HL-60/S4 treated with retinoic acid at 250 ng/mL for 4 days and 3 days (cell line): ENCODE data around the gene CACNA2D2.

ENCODE experiments used
- in situ Hi-C: fragments of 300-500 bp; cut with MboI; formaldehyde crosslinking; loops from 2 replicates; pipeline ENCODE4 v1.7.0; 2022; ENCODE audit warnings: low sequenced_read_pairs

Gene CACNA2D2

DNA sequence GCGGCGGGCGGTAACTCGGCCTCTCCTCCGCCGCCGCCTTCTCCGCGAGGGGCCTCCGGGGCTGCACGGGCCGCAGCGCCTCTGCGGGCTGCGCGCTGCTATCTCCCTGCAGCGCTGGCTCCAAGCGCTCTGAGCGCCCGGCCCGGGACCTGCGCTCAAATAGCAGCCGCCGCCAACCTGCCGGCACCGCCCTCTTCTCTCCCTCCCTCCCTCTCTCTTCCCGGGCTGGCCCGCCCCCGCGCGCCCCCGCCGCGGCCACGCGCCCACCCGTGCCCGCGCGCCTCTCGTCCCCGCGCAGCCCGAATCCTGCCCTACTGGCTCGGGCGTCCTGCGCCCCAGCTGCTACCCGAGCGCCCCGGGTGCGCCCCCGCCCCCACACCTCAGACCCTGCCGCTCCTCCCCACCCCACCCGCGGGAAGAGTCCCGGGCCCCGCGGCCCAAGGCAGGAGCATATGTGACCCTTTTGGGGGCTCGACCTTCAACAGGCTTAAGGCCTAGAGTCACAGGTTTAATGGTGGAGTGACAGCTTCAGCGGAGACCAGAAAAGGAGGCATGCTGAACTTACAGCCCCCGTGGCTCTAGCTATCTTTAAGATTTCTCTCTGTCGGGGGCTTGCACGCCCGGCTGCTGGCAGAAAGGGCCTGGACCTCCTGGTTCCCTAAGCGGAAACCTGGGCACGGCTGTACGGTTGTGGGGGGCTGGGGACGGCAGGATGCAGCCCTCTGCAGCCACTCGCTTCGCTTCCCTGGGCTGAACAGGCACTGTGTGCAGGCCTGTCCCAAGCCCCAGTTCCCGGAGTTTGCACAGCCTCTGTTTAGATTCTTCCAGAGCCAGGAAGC, at the start of gene CACNA2D2:
Gene CACNA2D2, minus strand, starts transcription at position 131 of the 839 bp plus-strand sequence. CDS start 211 bp downstream, outside the sequence.
- in situ Hi-C loops, result no loop called here

DNA sequence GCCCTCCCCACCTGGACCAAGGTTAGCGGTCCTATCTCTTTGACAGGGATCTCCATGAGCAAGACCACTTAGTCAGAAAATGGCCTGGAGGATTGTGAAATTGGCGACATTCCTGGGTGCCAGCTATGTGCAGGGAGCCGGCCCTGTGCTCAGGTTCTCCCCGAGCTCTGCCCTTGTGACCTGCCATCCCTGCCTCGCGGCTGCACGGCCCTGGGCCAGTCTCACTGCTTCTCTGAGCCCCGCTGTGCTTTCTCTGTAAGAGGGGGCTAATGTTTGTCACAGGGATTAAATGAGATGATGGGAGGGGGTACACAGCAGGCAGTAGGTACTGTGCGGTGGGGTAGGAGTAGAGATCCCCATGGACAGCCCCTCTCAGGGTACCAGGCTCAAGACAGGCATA, 49.2 kb upstream of the CACNA2D2 start:
- in situ Hi-C loops, result no loop called here

DNA sequence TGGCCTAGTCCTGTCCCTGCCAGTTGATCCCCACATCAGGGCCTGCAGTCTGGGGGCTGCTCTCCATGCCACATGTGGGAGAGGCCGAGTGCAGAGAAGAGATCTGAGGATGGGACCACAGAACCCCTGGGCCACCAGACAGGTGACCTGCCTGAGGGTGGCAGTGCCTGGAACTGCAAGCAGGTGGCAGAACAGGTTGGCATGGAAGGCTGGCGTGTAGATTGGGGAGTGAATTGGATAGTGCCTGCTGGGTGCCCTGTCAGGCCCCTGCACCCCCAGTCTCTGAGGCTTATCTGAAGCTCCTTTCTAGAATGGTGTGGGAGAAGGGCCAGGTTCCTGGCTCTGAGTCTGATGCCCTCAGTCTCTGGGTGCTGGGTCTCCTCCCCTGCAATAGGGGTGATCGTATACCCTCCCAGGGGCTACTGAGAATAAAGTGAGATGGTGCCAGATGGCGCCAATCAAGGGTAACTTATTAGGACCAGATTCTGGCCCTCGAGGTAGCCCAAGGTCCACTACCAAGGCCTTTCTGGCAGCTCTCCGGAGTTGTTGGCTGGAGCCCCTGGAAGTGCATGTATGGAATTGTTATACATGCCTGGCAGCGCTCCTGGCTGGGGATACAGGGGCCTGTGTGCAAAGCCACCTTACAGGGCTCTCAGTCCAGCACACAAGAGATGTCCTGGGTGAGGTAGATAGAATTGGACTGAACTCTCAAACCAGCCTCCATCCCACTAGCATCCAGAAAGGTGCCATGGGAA, 48.4 kb upstream of the CACNA2D2 start:
- in situ Hi-C loops, result no loop called here

DNA sequence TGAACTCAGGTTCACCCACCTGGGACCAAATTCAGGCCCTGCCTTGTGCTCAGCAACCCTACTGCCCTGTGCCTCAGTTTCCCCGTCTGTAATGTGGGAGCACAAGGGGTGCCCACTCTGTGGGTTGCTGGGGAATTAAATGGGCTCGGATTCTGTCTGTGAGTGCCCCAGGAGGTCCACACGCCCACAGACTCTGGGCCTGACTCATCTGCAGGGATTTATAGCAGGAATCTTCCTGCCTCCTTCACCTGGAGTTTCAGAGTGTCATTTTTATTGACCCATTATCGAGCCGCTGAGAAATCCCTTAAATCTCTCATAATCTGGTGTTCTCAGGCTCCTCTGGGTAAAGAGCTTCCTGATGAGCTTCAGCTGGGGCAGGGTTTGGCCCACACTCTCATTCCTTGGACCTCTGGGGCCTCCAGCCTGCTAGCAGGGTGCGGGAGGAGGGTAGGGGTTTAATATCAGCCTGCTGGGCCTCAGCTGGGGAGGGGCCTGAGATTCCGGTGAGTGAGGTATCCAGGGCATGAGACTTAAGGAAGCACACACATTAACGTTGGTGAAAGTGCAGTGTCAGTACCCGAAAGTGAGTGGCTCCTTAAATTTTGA, 47.7 kb upstream of the CACNA2D2 start:
- in situ Hi-C loops, result no loop called here

DNA sequence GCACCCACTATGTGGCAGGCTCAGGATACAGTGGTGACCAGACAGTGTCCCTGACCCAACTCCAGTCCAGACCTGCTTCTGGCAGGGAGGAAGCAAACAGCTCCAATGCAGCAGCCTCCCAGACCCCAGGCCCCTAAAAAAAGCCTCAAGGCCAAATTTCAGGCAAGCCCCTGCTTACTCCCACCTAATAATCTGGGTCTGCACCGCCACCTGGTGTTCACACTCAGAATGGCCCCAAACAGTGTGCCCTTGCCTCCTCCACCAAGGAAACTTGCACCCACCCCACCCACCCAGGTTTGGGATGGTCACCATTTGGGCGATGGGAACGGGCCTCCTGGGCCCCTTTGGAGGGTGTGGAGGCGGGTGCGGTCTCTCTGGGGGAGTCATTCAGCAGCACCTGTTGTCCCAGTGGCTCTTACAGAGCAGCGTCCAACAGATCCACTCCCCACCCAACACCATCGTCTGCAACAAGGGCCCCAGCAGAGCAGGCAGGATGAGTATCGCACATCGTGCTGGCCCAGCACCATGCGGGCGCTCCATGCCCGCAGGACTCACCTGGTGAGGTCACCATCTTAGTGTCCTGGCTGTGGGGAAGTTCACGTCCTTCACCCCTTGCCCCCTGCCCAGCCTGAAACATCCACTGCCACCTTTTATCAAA, 46.8 kb upstream of the CACNA2D2 start:
- in situ Hi-C loops, result no loop called here

DNA sequence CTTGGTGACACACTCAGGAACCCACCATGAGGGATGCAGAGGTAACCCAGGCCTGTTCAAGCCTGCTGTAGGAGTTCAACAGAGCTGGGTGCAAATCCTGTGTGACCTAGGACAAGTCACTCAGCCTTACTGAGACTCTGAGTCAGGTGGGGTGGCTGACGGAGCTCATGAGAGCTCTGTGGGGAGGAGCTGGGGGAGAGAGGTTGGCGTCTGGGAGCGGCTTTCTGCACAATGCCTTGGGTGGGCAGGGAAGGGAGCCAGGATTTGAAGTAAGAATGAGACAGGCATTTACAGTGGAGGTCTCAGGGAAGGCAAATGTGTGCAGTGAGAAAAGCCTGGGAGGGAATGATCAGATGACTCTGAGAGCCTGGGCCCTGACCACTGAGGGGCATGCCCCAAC, 45.8 kb upstream of the CACNA2D2 start:
- in situ Hi-C loops, result loop anchor here (25.0 kb wide), 1 partner anchor 187 kb away; the partner anchor contains the start of genes CYB561D2, NPRL2 and TMEM115

DNA sequence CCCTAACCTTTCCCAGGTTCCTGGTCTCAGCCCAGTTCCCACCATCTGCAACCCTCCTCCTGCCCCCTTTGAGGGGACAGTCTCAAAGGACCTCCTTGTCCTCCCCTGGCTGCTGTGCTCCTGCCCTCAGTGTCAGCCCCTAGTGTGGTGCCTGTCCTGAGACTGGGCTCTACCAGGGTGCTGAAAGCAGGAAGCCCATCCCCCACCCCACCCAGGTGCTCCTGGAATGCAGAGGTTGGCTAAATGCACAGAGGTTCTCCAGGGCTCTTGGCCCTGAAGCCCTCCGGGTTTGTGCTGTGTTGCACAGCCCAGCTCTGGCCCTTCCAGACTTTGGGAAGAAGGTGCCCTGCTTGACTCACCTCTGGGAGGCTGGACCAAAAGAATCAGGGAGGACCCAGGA, 42.3 kb upstream of the CACNA2D2 start:
- in situ Hi-C loops, result loop anchor here (25.0 kb wide), 1 partner anchor 183 kb away; the partner anchor contains the start of genes CYB561D2, NPRL2 and TMEM115

DNA sequence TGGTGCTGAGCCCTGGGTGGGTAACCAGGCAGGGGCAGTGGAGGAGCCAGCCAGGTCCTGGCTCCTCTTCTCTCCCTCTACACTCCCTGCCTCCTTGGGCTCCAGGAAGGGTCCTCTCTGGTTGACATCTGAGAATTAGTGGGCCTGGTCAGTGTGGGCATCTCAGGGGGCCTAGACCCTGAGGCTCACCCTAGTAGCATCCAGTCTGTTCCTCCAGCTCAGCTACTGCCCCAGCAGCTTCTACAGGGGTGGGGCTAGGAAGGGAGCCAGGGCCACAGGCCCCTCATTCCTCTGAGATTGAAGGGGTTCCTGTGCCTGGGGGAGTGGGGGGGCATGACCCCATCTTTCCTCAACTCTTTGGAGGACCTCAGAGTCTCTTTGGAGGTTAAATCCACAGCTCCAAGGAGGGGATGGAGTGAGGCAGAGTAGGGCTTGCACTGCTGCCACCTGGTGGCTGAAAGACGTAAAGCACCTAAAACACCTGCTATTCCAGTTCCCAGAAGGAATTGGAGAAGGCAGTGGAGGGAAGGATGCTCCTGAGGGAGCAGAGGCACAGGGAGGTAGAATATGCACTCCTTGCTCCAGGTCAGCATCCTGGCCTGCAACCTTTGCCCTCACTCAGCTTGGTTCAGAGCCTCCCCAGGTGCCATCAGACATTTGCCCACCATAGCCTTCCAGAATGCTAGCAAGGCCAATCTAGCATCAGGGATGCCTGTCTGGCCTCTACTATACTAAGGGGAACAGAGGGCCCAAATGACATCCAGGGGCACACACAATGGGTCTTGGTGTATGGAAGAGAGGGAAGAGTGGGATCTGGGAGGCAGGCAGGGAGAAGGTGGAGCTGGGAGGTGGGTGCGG, 39.0 kb upstream of the CACNA2D2 start:
- in situ Hi-C loops, result loop anchor here (25.0 kb wide), 1 partner anchor 180 kb away; the partner anchor contains the start of genes CYB561D2, NPRL2 and TMEM115

DNA sequence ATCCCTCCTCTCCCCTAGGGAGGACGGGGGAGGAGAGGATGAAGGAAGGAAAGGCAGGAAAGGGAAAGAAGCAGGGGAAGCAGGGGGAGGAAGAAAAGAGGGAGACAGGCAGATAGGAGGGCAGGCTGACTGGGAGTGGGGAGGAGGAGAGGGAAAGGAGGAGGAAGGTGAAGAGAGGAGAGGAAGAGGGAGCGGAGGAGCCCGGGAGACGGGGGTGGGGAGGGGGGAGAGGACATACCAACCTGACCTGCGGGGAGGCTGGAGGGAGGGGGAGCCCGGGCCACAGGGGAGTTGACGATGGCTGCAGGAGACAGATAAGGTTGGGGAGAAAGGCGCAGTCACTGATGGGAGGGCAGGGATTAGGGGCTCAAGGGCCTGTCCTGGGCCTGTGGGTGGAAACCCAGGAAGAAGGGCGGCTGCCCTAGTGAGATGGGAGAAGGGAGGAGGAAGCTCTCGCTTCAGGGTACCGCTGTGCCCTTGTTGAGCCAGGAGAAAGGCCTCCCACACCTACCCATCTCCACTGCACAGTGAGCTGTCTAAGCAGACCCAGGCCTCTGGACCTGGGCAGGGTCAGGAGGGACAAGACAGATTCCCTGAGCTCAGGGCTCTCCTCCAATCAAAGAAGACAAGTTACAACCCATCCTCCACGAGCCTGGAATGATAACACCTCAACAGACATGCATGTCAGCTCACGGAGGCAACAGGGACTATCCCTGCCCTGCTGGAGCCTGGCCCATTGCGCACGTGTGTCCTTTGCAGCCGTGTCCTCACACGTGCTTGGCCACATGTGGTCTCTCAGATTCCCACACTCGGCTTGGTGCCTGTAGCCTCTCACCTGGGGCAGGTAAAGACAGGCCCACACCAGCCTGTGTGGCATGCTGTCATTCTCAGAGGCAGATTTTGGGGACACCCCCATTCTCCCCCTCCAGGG, 36.2 kb upstream of the CACNA2D2 start:
- in situ Hi-C loops, result loop anchor here (25.0 kb wide), 1 partner anchor 177 kb away; the partner anchor contains the start of genes CYB561D2, NPRL2 and TMEM115

DNA sequence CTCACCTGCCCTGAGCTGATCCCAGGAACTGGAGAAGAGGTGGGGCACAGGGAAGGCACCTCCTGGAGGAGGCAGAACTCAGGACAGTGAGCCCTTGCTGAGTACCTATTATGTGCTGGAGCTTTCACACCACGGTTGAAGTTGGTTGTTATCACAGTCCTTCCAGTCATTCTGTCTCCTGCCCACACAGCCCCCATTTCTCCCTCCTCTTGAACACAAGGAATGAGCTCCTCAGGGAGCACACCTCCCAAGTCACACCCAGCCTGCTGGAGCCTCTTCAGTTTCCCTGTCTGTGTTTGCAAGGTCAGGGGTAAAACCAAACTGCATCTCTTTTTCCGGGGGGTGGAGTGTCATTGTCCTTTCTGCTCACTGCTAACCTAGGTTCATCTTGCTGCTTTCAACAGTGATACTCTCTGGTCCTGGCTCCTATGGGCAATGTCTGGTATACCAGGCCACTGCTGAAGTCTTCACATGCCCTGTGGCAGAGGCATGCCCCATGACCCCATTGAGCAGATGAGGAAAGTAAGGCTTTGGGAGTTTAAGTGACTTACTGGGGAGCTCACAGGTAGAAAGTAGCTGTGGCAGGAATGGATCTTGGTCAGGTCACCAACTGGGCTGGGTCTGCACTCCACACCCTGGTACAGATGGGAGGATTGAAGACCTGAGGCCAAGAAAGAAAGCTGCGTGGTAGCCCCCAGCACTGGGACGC, 34.1 kb upstream of the CACNA2D2 start:
- in situ Hi-C loops, result loop anchor here (25.0 kb wide), 1 partner anchor 175 kb away; the partner anchor contains the start of genes CYB561D2, NPRL2 and TMEM115

DNA sequence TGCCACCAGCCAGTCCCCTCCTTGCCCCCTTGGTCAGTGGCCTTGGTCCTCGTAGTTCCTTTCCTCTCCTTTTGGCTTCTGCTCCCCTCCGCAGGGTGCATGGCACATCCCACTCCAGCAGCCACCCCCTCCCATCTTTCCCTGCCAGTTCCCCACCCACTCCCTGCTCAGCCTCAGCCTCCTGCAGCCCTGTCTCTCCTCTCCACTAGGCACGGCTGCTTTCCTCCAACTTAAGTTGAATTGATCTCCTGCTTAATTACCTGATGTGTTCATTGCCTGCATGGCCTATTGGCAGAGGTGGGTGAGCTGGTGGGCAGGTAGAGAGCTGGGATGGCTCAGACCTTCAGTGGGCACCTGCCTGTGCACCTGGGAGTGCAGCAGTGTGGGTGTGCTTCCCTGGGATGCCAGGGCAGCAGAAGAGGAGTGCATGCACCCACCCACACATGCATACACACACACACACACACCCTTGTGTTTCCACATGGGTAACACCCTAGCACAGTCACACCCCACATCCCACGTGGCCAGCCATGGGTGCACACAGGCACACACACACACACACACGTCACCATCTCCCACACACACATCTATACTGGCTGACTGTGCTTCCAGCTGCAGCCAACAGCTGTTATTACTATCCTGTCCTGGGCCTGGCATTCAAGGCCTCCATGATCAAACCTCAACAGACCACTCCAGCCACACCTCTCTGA, 33.2 kb upstream of the CACNA2D2 start:
- in situ Hi-C loops, result loop anchor here (25.0 kb wide), 1 partner anchor 174 kb away; the partner anchor contains the start of genes CYB561D2, NPRL2 and TMEM115

DNA sequence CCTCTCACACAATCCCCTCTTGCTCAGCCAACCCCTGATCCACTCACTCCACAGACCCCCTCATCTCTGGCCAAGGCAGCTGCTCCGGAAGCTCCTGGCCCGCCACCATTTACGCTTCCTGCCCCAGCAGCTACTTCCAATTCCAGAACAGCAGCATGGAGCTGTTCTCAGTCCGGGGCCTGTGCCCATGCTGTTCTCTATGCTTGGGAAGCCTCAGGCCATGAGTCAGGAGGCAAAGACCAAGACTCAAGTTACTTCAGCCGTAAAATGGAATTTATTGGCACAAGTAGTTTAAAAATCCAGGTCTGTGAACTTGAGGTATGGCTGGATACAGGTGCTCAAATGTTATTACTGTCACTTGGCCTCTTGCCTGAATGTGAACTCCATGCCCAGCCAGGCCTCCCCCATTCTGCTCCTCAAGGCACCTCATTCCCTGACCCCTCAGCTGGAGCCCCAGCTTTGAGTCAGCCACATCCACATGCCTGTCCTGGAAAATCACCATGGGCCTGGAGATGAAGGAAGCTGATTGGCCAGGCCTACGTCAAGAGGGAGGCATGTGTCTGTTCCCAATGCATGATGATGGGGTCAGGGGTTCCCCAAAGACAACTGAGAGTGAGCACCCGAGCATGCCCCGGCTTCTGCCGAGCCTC, 31.4 kb upstream of the CACNA2D2 start:
- in situ Hi-C loops, result loop anchor here (25.0 kb wide), 1 partner anchor 173 kb away; the partner anchor contains the start of genes CYB561D2, NPRL2 and TMEM115

DNA sequence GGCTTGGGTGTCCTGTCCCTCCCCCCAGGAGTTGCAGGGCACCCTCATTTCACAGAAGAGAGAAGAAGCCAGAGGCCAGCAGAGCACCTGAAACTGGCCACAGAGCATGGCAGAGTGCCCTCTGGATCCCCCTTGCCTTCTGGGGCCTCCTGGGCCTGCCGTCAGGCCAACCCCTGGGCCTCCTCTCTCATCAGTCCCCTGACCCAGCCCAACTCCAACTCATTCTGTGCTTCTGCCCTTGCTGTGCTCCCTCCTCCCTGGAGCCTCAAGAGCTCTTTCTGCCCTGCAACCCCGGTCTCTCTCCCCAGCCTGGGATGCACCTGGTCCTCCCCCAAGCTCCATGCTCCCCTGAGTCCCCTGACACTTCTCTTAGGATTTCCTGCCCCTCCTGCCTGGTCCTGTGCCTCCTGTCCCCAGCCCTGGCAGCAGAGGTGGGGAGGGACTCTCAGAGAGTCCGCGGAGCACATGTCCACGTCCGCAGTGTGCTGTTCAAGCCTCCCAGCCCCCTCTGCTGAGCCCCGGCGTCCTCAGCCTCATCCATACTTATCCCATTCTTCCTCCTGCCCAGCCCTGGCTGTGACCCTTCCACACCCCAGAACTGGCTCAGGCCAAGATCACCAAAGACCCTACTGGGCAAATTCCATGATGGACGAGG, 30.5 kb upstream of the CACNA2D2 start:
- in situ Hi-C loops, result loop anchor here (25.0 kb wide), 1 partner anchor 172 kb away; the partner anchor contains the start of genes CYB561D2, NPRL2 and TMEM115

DNA sequence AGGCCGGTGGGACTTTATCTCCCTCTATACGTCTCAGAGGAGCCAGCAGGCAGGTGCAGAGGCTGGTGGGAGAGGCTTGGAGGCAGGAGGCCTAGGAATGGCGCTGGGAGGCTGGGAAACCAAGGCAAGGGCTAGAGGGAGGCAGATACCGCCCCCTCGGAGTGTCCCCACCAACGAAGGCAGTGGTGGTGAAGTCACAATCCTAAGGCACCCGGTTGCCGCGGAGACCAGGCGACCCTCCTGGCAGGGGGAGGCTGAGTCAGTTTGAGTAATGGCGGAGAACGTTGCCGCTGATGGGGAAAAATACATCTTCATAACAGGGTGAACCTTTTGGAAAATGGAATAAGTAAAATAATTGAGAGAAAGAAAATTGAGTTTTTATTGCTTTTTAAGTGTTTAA, 29.9 kb upstream of the CACNA2D2 start:
- in situ Hi-C loops, result loop anchor here (25.0 kb wide), 1 partner anchor 171 kb away; the partner anchor contains the start of genes CYB561D2, NPRL2 and TMEM115

DNA sequence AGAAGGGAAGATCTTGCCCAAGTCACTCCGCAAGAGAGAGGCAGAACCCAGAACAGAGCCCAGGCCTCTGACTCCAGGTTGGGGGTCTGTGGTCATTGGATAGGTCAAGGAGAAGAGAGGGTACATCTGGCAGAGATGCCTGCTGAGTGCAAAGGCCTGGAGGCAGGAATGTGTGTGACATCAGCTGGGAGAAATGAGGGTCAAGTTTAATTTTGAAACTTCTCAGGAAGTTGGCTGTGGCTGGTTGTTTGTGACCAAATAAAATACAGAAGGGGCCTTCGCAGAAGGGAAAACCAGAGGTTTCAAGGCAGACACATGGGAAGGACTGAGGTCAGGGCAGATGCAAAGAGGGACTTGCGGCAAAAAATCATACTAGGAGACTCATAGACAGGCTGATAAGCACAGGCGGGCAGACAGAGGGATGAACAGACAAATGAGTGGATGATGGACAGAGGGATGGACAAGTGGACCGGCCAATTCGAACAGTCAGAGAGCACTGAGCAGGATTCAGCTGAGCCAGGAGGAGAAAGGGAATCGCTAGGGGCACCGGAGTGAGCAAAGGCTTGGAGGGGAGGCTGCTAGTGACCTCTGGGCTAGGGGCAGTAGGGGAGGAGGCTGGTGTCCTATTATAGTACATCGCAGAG, 28.8 kb upstream of the CACNA2D2 start:
- in situ Hi-C loops, result loop anchor here (25.0 kb wide), 1 partner anchor 170 kb away; the partner anchor contains the start of genes CYB561D2, NPRL2 and TMEM115
